Keratinocyte (primary cell): ENCODE results near the gene CATSPERE. TPM values are rescaled to one million over a fixed set of nuclear protein-coding genes. Genes with fewer than 3 reads are reported as not detected.
A peak's percentile ranks its signal among the peaks of the same experiment; 100 is the strongest.

Experiments
- DNase-seq: peaks from one replicate; pipeline ENCODE4 v3.0.0-alpha.2; 2011; ENCODE audit warnings: low read depth, missing footprints, low spot score
- FAIRE-seq: peaks from 2 replicates; lab custom pipeline; 2011; peaks lifted over from hg19 to GRCh38; lab: Jason Lieb, UNC
- H2AFZ ChIP-seq: 2 replicates; pipeline ENCODE4 v1.6.0; 2012; ENCODE audit warnings: low read length, control low read depth, inconsistent platforms; ENCODE audit not compliant: control insufficient read depth
- H3K27ac ChIP-seq: 2 replicates; pipeline ENCODE4 v1.5.1; 2011; ENCODE audit warnings: low read length; ENCODE audit not compliant: control insufficient read depth, insufficient read depth
- H3K27me3 ChIP-seq: 3 replicates; pipeline ENCODE4 v1.6.0; 2011; ENCODE audit warnings: low read length; ENCODE audit not compliant: control insufficient read depth, insufficient read depth; ENCODE audit errors: extremely low read depth
- H3K36me3 ChIP-seq, 2 experiments: 2 replicates in 1 of 2; 3 replicates in 1 of 2; pipeline ENCODE4 v1.5.1; 2011; ENCODE audit warnings: low read length in 2 of 2, mild to moderate bottlenecking in 1 of 2; ENCODE audit not compliant: control insufficient read depth in 2 of 2, insufficient read depth in 2 of 2; ENCODE audit errors: extremely low read depth in 1 of 2
- H3K4me1 ChIP-seq: 3 replicates; pipeline ENCODE4 v1.5.1; 2011; ENCODE audit warnings: low read length; ENCODE audit not compliant: control insufficient read depth, insufficient read depth; ENCODE audit errors: extremely low read depth
- H3K4me2 ChIP-seq: 3 replicates; pipeline ENCODE4 v1.6.0; 2011; ENCODE audit warnings: low read depth, low read length; ENCODE audit not compliant: control insufficient read depth, insufficient read depth; ENCODE audit errors: extremely low read depth
- H3K4me3 ChIP-seq, 3 experiments: fragments of 200-600 bp in 1 of 3; sonication (generic) in 1 of 3; 2 replicates in 2 of 3; 3 replicates in 1 of 3; pipeline ENCODE4 v1.5.1; 2011 to 2016; ENCODE audit warnings: low read length in 3 of 3, mild to moderate bottlenecking in 3 of 3, control low read depth in 2 of 3, inconsistent platforms in 1 of 3, low read depth in 1 of 3, mixed read lengths in 1 of 3, mixed run types in 1 of 3, moderate library complexity in 1 of 3; ENCODE audit not compliant: control insufficient read depth in 2 of 3, insufficient read depth in 2 of 3; ENCODE audit errors: extremely low read depth in 1 of 3
- H3K79me2 ChIP-seq: 2 replicates; pipeline ENCODE4 v1.6.0; 2012; ENCODE audit warnings: low read length; ENCODE audit not compliant: control insufficient read depth, insufficient read depth
- H3K9ac ChIP-seq: 3 replicates; pipeline ENCODE4 v1.6.0; 2011; ENCODE audit warnings: low read length; ENCODE audit not compliant: control insufficient read depth, insufficient read depth; ENCODE audit errors: extremely low read depth
- H3K9me1 ChIP-seq: 3 replicates; pipeline ENCODE4 v1.6.0; 2011; ENCODE audit warnings: low read length; ENCODE audit not compliant: control insufficient read depth, insufficient read depth; ENCODE audit errors: extremely low read depth
- H3K9me3 ChIP-seq: 2 replicates; pipeline ENCODE4 v1.5.1; 2012; ENCODE audit warnings: low read depth, low read length; ENCODE audit not compliant: control insufficient read depth
- H4K20me1 ChIP-seq: 3 replicates; pipeline ENCODE4 v1.6.0; 2011; ENCODE audit warnings: low read length; ENCODE audit not compliant: control insufficient read depth, insufficient read depth; ENCODE audit errors: extremely low read depth
- EZH2 ChIP-seq: IDR thresholded peaks from one replicate; pipeline ENCODE4 v1.6.1; 2012; ENCODE audit warnings: inconsistent platforms, mild to moderate bottlenecking, low read length, moderate library complexity
- dilution Hi-C: fragments of 300-500 bp; cut with MboI; formaldehyde crosslinking; loops from one replicate; pipeline ENCODE4 v1.7.0; 2020; ENCODE audit warnings: low sequenced_read_pairs; ENCODE audit not compliant: extremely low pct_ligation_motif_present
- polyA plus RNA-seq, 5 experiments: library from polyadenylated mRNA; depleted of rRNA in 3 of 5; stranded (reverse) in 3 of 5; stranded (forward) in 1 of 5; unstranded in 1 of 5; fragments of >200 nt; gene quantifications; 1 replicate in 1 of 5; 2 replicates in 3 of 5; 3 replicates in 1 of 5; pipeline versions ENCODE4 v1.2.1 to v1.2.3, GENCODE V29; 2011 to 2012; ENCODE audit warnings: missing spikeins in 2 of 5, low read depth in 1 of 5, low replicate concordance in 1 of 5
- TF ChIP-seq, protein P1 (sequence below), 3 experiments: IDR thresholded peaks in 1 of 3; conservative IDR thresholded peaks in 1 of 3; optimal IDR thresholded peaks in 1 of 3; 2 replicates in 2 of 3; 3 replicates in 1 of 3; pipeline versions ENCODE3 to v1.5.1; 2011; ENCODE audit warnings: low read length in 3 of 3, mild to moderate bottlenecking in 3 of 3, moderate library complexity in 2 of 3, control low read depth in 1 of 3, inconsistent platforms in 1 of 3; ENCODE audit not compliant: insufficient read depth in 2 of 3; ENCODE audit errors: extremely low read depth in 1 of 3

Gene CATSPERE
- polyA plus RNA-seq, 1 donor (not counting 4 experiments of a cell fraction or from before 2014, with no cell fraction given), result 0.42 TPM

- H3K4me3 ChIP-seq, result peak overlapping the region in 2 of 3 experiments; percentile 92 to 97
- H3K27me3 ChIP-seq, result no peaks in the 10 kb centered on the region
- H3K4me2 ChIP-seq, result peak overlapping the region; percentile 97
- H3K4me1 ChIP-seq, result peaks cover 28% of the 10 kb centered on the region
- H3K27ac ChIP-seq, result peak overlapping the region; percentile 90
- peaks cover 2 to 7% of the 10 kb centered on the region in 2 experiments for H3K36me3 ChIP-seq
- peaks cover 63% of the 10 kb centered on the region for H3K79me2 ChIP-seq
- FAIRE-seq, result no peak
- no peak for DNase-seq
- dilution Hi-C loops, result no loop called here
- no peaks in the 10 kb centered on the region for H3K9me1 ChIP-seq
- no peak for TF ChIP-seq EZH2
- TF ChIP-seq, protein P1, sequence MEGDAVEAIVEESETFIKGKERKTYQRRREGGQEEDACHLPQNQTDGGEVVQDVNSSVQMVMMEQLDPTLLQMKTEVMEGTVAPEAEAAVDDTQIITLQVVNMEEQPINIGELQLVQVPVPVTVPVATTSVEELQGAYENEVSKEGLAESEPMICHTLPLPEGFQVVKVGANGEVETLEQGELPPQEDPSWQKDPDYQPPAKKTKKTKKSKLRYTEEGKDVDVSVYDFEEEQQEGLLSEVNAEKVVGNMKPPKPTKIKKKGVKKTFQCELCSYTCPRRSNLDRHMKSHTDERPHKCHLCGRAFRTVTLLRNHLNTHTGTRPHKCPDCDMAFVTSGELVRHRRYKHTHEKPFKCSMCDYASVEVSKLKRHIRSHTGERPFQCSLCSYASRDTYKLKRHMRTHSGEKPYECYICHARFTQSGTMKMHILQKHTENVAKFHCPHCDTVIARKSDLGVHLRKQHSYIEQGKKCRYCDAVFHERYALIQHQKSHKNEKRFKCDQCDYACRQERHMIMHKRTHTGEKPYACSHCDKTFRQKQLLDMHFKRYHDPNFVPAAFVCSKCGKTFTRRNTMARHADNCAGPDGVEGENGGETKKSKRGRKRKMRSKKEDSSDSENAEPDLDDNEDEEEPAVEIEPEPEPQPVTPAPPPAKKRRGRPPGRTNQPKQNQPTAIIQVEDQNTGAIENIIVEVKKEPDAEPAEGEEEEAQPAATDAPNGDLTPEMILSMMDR (optimal IDR thresholded peaks at IDR 0.05 in 1 of 3, IDR thresholded peaks at IDR 0.05 in 1 of 3, conservative IDR thresholded peaks at IDR 0.05 in 1 of 3; ENCODE audit: extremely low read depth in 1 of 3, insufficient read depth in 2 of 3, low read length in 3 of 3), result no peak
- H4K20me1 ChIP-seq, result peaks cover 5% of the 10 kb centered on the region
- peak overlapping the region; percentile 94 for H3K9ac ChIP-seq
- H2AFZ ChIP-seq, result no peak overlapping the region
- H3K9me3 ChIP-seq, result no peaks in the 10 kb centered on the region
Measured at GRCh38 chr1:244449936-244450508, 11.1 kb upstream of the CATSPERE start.

DNA sequence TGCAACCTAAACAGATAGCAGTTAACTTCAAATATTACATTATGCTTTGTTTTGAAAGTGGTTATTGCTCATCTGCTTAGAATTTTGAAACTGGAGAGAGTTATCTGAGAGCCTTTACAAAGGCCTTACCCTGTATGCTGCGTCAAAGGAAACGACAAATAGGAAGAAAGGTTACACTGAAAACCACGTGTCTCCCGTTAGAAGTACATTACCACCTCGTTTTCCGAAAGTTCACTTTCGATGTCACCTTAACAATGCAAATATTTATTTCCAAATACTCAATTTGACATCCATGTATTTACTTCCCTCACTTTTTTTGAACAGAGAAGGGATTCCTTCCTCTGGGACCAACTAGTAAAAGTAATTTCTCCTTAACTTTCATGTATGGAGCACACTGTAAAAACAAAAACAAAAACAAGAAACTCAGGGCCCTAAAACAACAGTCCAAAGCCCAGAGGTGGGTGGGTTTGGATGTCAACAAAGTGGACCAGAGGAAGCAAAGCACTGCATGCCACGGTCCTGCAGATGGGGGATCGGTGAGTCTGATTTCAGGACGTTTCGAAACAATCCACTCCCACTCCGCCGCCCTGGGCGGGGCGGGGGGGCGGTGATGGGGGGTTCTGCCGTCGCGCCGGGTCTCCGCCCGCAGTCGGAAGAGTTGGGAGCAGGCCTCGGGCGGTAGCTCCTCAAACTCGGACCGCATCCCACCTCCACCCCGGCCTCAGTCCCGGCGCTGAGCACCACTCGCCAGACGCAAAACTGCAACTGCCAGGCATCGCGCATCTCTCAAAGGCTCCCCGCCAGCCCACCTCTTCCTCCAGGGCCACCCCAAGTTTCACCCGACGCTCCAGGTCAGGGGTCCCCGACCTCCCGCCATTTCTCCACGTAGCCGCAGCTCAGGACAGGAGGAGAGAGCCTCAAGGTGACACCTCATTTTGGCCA lies 10.2 kb upstream of the CATSPERE start:
- Histone ChIP-seq H3K27ac (peak overlapping the region; percentile 90), H3K79me2 (peaks cover 55% of the 10 kb centered on the region), H3K4me2 (peak overlapping the region; percentile 97), H2AFZ (peak overlapping the region; percentile 70), H3K36me3 (peaks cover 2 to 7% of the 10 kb centered on the region in 2 experiments), H4K20me1 (peaks cover 5% of the 10 kb centered on the region), H3K4me3 (peak overlapping the region; percentile 92 to 97 (median 97)), H3K4me1 (peaks cover 20% of the 10 kb centered on the region), H3K27me3 (no peaks in the 10 kb centered on the region), H3K9me1 (no peaks in the 10 kb centered on the region), H3K9me3 (no peaks in the 10 kb centered on the region), H3K9ac (peak overlapping the region; percentile 94)
- dilution Hi-C loops, result no loop called here
- TF ChIP-seq, protein P1 (optimal IDR thresholded peaks at IDR 0.05 in 1 of 3, IDR thresholded peaks at IDR 0.05 in 1 of 3, conservative IDR thresholded peaks at IDR 0.05 in 1 of 3; ENCODE audit: extremely low read depth in 1 of 3, insufficient read depth in 2 of 3, low read length in 3 of 3), result no peak
- FAIRE-seq, result peak; percentile 41
- DNase-seq, result no peak
